SU-DHL-6 (cell line): Measurements from ENCODE around the gene SNRPD1.

ENCODE experiments used
- CTCF ChIP-seq: fragments of 200-600 bp; sonication (generic); IDR thresholded peaks from one replicate; pipeline ENCODE4 v1.5.1; 2017; ENCODE audit warnings: antibody characterized with exemption, mild to moderate bottlenecking, low read length, moderate library complexity; ENCODE audit not compliant: insufficient read depth, poor library complexity, severe bottlenecking
- EZH2phosphoT487 ChIP-seq: fragments of 200-600 bp; sonication (generic), shearing (Covaris generic); conservative IDR thresholded peaks from 2 replicates; pipeline ENCODE4 v1.6.1; 2018; ENCODE audit warnings: mild to moderate bottlenecking, antibody characterized with exemption, low read length, moderate library complexity, mixed read lengths

- TF ChIP-seq CTCF: peak; percentile 84
- TF ChIP-seq EZH2phosphoT487: no peak
These were observed 11.3 kb upstream of the SNRPD1 start, which contains the start of gene ESCO1 for GRCh38 chr18:21600526-21601410.
